HepG2 (cell line): ENCODE data around the gene ENHO. TPM values are rescaled to one million over a fixed set of nuclear protein-coding genes. Genes with fewer than 3 reads are reported as not detected.

Source experiments
- JUN ChIP-seq: sonication (generic); formaldehyde crosslinking; IDR thresholded peaks from 2 replicates; pipeline ENCODE4 v1.4.0; 2020; ENCODE audit warnings: mild to moderate bottlenecking, missing genetic modification reagents
- KDM1A ChIP-seq: IDR thresholded peaks from 2 replicates; pipeline ENCODE4 v1.6.1; 2016; ENCODE audit warnings: missing compliant biosample characterization
- MED1 ChIP-seq: sonication (generic); formaldehyde crosslinking; IDR thresholded peaks from 2 replicates; pipeline ENCODE4 v1.4.0; 2020; ENCODE audit warnings: missing genetic modification reagents
- MIER3 ChIP-seq: IDR thresholded peaks from 2 replicates; pipeline ENCODE4 v1.6.1; 2016; ENCODE audit warnings: missing compliant biosample characterization, borderline replicate concordance
- NR2C2 ChIP-seq: sonication (generic); formaldehyde crosslinking; IDR thresholded peaks from 2 replicates; pipeline ENCODE4 v1.4.0; 2020; ENCODE audit warnings: missing genetic modification reagents, mild to moderate bottlenecking, moderate library complexity, borderline replicate concordance
- PTBP1 ChIP-seq: fragments of 200-400 bp; formaldehyde crosslinking; IDR thresholded peaks from 2 replicates; pipeline ENCODE4 v1.6.1; 2018; ENCODE audit warnings: low read length, low read depth; ENCODE audit not compliant: poor library complexity, severe bottlenecking
- RAD21 ChIP-seq: fragments of 450-650 bp; formaldehyde crosslinking; IDR thresholded peaks from 2 replicates; pipeline ENCODE4 v1.5.0; 2020; ENCODE audit warnings: mild to moderate bottlenecking
- SMYD3 ChIP-seq: sonication (generic); formaldehyde crosslinking; IDR thresholded peaks from 2 replicates; pipeline ENCODE4 v1.8.1; 2023; ENCODE audit warnings: mild to moderate bottlenecking, missing genetic modification reagents
- SOX13 ChIP-seq, 3 experiments: fragments of 450-650 bp in 1 of 3; sonication (generic) in 1 of 3; formaldehyde crosslinking in 1 of 3; IDR thresholded peaks in 2 of 3; conservative IDR thresholded peaks in 1 of 3; 2 replicates each; pipeline versions ENCODE4 v1.5.0 to v1.6.1; 2016 to 2020; ENCODE audit warnings: antibody characterized with exemption in 1 of 3, mild to moderate bottlenecking in 1 of 3, missing compliant biosample characterization in 1 of 3, missing genetic modification reagents in 1 of 3, moderate library complexity in 1 of 3
- ZNF282 ChIP-seq: fragments of 450-650 bp; IDR thresholded peaks from 2 replicates; pipeline ENCODE4 v1.6.1; 2018; ENCODE audit not compliant: partially characterized antibody
- ZNF318 ChIP-seq: sonication (generic); formaldehyde crosslinking; IDR thresholded peaks from 2 replicates; pipeline ENCODE4 v1.4.0; 2020; ENCODE audit warnings: mild to moderate bottlenecking, missing genetic modification reagents
- ZNF503 ChIP-seq: sonication (generic); formaldehyde crosslinking; IDR thresholded peaks from 2 replicates; pipeline ENCODE4 v1.4.0; 2020; ENCODE audit warnings: missing genetic modification reagents
- ZNF530 ChIP-seq: sonication (generic); formaldehyde crosslinking; IDR thresholded peaks from 2 replicates; pipeline ENCODE4 v1.5.0; 2020; ENCODE audit warnings: low read depth, mild to moderate bottlenecking, missing genetic modification reagents
- ZNF7 ChIP-seq: IDR thresholded peaks from 2 replicates; pipeline ENCODE4 v1.6.1; 2016; ENCODE audit warnings: missing biosample characterization, missing genetic modification reagents
- ZNF768 ChIP-seq: sonication (generic); formaldehyde crosslinking; IDR thresholded peaks from 2 replicates; pipeline ENCODE4 v1.4.0; 2020; ENCODE audit warnings: missing genetic modification reagents
- polyA plus RNA-seq, 8 experiments: library from polyadenylated mRNA; depleted of rRNA in 3 of 8; stranded (reverse) in 7 of 8; unstranded in 1 of 8; fragments of >200 nt; fragmentation: Illumina TruSeq in 4 of 8; extraction: Trizol in 4 of 8; gene quantifications; 2 replicates each; pipeline versions ENCODE4 v1.2.1 to v1.2.3, GENCODE V29; 2011 to 2016; ENCODE audit warnings: low read depth in 4 of 8, missing spikeins in 1 of 8, mixed read lengths in 1 of 8; ENCODE audit not compliant: insufficient read depth in 1 of 8
- total RNA-seq, 5 experiments: library from RNA; depleted of rRNA; stranded (reverse); fragments of >200 nt; fragmentation: Illumina TruSeq; extraction: Trizol; gene quantifications; 2 replicates each; pipeline ENCODE4 v1.2.3, GENCODE V29; 2016; ENCODE audit warnings: low read depth in 1 of 5
- TF ChIP-seq, protein P1 (sequence below): sonication (generic); formaldehyde crosslinking; IDR thresholded peaks from 2 replicates; pipeline ENCODE4 v1.4.0; 2020; ENCODE audit warnings: low read depth, missing genetic modification reagents

ENHO gene
- total and polyA plus RNA-seq, 2 of the 13 experiments (the other 11 are each of a cell fraction or from before 2014, with no cell fraction given) = 0.08 to 0.60 TPM

- TF ChIP-seq, protein P1, sequence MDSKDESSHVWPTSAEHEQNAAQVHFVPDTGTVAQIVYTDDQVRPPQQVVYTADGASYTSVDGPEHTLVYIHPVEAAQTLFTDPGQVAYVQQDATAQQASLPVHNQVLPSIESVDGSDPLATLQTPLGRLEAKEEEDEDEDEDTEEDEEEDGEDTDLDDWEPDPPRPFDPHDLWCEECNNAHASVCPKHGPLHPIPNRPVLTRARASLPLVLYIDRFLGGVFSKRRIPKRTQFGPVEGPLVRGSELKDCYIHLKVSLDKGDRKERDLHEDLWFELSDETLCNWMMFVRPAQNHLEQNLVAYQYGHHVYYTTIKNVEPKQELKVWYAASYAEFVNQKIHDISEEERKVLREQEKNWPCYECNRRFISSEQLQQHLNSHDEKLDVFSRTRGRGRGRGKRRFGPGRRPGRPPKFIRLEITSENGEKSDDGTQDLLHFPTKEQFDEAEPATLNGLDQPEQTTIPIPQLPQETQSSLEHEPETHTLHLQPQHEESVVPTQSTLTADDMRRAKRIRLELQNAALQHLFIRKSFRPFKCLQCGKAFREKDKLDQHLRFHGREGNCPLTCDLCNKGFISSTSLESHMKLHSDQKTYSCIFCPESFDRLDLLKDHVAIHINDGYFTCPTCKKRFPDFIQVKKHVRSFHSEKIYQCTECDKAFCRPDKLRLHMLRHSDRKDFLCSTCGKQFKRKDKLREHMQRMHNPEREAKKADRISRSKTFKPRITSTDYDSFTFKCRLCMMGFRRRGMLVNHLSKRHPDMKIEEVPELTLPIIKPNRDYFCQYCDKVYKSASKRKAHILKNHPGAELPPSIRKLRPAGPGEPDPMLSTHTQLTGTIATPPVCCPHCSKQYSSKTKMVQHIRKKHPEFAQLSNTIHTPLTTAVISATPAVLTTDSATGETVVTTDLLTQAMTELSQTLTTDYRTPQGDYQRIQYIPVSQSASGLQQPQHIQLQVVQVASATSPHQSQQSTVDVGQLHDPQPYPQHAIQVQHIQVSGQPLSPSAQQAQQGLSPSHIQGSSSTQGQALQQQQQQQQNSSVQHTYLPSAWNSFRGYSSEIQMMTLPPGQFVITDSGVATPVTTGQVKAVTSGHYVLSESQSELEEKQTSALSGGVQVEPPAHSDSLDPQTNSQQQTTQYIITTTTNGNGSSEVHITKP (CRISPR knock-in tag) = no peak
- TF ChIP-seq NR2C2 (CRISPR knock-in tag) (no peak), RAD21 (CRISPR knock-in tag) (peak; percentile 25; the same call in 1 of the 2 replicates), MED1 (no peak), ZNF7 (CRISPR knock-in tag) (no peak), ZNF530 (CRISPR knock-in tag) (no peak), ZNF318 (CRISPR knock-in tag) (no peak), SMYD3 (no peak), ZNF282 (no peak), MIER3 (no peak), ZNF503 (CRISPR knock-in tag) (no peak), PTBP1 (no peak), KDM1A (CRISPR knock-in tag) (no peak), ZNF768 (no peak), SOX13 (IDR thresholded peaks at IDR 0.05) (no peak), SOX13 (CRISPR knock-in tag; conservative IDR thresholded peaks at IDR 0.05 in 1 of 2, IDR thresholded peaks at IDR 0.05 in 1 of 2) (0 out of 4 replicates have a peak, but pooled peaks of 1 of the 2 experiments have one; percentile 3), JUN (CRISPR knock-in tag) (no peak)
These were observed 20.8 kb downstream of the ENHO start (continued) for GRCh38 chr9:34501889-34502425.
